ENCODE data around the gene KPNA2.
A peak's percentile ranks its signal among the peaks of the same experiment; 100 is the strongest.
"Not testable (repeated sequence)": the region's sequence is repeated elsewhere in the genome, so short reads cannot be mapped to it uniquely, and the experiment has no call there.

Gene KPNA2

GRCh38 chr17:68020409-68020756 lies 15.2 kb upstream of the KPNA2 start:
- no peak for DNase-seq

- peak in 1 of 14 donors; percentile 28 for DNase-seq
These were observed 14.7 kb upstream of the KPNA2 start for GRCh38 chr17:68020791-68021190.

- DNase-seq, result no peak
These were observed 13.6 kb upstream of the KPNA2 start for GRCh38 chr17:68021963-68022362.

GRCh38 chr17:68022547-68022946 lies 13.0 kb upstream of the KPNA2 start:
- DNase-seq, result not testable (repeated sequence)

- DNase-seq, result no peak
These were observed 5.9 kb upstream of the KPNA2 start for GRCh38 chr17:68029512-68030215.

DNA sequence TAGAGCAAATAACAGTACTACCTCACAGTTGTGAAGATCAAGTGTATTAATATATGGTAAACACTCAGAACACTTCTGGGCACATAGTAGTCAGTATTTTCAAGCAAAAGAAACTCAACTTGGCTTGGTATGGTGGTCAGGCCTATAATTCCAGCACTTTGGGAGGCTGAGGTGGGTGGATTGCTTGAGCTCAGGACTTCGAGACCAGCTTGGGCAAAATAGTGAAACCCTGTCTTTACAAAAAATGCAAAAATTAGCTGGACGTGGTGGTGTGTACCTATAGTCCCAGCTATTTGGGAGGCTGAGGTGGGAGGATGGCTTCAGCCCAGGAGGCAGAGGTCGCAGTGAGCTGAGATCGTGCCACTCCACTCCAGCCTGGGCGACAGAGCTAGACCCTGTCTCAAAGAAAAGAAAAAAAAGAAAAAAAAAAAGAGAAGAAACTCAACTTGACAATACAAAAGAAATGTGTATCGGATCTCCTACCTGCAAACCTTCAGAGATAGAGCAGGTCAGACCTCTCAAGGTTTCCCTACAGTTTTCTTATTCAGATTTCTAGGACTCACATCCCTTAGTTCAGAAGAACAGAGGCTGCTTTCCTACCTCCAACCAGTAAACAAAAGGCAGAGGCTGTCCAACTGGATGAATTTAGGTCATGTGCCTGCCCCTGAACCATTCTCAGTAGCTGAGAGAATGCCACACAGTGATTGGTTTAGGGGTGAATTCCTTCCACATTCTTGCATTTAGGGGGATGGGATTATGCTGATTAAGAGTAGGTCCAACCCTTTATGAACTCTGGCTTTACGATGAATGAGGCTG lies 1.7 kb upstream of the KPNA2 start:
- DNase-seq, result peak in 1 of 14 donors; percentile 7

DNA sequence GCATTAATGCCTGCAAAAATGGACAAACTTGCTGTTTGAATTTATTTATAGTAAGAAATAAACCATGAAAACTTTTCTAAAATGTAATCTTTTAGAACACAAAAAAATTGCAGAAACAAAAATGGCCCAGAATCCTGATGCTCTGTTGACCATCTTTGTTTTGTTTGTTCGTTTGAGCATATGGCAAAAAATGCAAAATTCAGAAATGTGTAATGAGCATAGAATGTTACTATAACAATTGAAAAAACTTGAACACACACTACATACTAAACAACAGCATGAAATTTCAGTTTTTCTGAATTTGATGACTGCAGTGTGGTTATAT lies 1.1 kb upstream of the KPNA2 start:
- DNase-seq, result no peak

DNA sequence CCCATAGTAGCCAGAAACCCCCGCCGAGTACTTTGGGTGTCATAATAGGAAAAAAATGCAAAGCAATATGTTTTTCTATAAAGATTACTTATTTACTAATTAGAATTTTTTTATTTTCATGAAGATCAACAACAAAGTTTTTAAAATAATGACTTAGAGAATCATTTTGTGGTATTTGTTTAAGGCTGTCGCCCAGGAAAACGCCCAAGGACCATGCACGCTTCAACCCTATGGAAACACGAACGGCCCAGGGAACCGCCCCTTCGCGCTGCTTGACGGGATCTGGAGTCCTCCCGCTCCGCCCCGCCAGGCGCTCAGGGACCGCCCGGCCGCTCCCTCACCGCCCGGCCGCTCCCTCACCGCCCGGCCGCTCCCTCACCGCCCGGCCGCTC lies 408 bp upstream of the KPNA2 start:
- peak in 10 of 14 donors; percentile 80 to 98 (median 91) for DNase-seq

DNA sequence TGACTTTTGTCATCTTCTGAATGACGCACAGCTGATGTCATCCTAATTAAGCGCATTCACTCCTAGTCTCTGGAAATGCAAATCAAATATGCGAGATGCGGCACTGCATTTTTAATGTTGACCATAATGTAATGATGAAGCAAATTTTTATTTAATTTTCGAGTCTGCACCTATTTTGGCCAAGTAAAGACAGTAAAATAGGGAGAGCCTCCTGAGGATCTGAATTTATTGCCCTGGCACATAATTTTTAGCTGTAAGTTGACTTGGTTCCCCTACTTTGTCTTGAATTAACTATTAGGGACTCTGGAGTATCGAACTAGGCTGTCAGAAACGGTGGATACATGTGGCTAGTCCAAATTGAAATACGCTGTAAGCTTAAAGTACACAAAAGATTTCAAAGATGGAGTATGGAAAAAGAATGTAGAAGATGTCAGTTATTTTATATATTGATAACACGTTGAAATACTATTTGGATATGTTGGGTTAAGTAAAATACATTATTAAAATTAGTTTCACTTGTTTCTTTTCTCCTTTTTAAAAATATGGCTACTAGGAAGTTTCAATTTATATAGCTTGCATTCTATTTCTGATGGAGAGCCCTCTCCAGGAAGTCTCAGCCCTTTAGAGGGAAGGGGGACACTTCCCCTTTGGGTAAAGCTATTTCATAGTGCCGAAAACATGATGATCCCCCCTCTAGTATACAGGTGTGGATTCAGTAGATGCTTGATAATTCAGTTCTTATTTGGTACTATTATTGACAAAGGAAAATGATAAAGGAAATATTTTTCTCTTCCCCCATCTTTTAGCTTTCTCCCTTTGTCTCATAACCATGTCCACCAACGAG lies 991 bp downstream of the KPNA2 start:
- DNase-seq, result no peak

DNA sequence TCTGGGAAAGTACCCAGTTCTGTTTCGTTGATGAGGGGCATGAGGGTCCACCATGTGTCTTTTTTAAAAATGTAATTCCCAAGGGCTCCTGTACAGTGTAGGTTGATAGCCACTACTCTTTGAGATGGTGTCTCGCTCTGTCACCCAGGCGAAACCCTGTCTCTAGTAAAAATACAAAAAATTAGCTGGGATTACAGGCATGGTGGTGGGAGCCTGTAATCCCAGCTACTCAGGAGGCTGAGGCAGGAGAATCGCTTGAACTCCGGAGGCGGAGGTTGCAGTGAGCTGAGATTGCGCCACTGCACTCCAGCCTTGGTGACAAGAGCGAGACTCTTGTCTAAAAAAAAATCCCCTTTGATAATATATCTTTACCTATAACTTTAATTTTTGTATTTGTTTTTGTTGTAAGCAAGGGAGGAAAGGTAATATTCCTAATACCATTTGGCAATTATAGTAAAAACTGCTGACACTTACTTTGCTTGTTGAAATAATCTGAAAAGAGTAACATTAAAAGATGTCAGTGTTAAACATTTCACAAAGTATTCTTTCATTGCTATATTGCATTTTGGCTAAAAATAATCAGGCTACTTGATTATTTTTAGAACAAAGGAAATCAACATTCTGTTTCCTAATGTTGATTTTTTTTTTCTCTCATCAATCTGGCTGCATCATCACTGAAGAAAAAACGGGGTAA lies 11.8 kb downstream of the KPNA2 start:
- no peak for DNase-seq

DNA sequence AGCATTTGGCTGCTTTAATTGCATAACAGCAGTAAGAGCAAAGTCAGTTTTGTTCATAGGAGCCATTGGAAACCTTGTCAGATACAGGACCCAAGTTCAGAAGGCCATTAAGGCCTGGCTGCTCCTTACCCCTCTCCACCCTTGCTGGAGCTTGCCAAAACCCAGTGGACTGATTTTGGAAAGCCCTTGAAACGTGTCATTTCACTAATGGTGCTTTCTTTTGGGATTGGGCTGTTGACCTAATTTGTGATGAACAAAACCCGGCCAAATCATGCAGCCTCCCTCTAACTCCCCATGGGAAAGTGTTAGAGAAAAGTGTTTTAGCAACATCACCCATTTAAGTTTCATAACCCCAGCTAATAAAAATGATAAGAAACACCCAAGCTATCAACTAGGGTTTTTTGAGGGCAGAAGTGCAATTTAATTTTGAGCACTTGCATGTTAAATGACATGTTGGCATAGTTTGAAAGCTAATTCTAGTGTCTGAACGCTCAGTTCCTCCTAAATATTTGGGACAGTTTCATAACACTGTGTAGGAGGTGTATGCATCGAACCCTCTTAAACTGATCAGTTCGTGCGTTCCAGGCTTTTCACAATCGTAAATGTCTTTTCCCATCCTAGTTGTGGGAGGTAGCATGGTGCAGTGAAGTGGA lies 12.5 kb downstream of the KPNA2 start:
- DNase-seq, result peak in 1 of 14 donors; percentile 19

GRCh38 chr17:68048996-68049395 lies 13.5 kb downstream of the KPNA2 start:
- DNase-seq, result no peak

GRCh38 chr17:68049812-68050437 lies 14.4 kb downstream of the KPNA2 start:
- not testable (repeated sequence) for DNase-seq

DNA sequence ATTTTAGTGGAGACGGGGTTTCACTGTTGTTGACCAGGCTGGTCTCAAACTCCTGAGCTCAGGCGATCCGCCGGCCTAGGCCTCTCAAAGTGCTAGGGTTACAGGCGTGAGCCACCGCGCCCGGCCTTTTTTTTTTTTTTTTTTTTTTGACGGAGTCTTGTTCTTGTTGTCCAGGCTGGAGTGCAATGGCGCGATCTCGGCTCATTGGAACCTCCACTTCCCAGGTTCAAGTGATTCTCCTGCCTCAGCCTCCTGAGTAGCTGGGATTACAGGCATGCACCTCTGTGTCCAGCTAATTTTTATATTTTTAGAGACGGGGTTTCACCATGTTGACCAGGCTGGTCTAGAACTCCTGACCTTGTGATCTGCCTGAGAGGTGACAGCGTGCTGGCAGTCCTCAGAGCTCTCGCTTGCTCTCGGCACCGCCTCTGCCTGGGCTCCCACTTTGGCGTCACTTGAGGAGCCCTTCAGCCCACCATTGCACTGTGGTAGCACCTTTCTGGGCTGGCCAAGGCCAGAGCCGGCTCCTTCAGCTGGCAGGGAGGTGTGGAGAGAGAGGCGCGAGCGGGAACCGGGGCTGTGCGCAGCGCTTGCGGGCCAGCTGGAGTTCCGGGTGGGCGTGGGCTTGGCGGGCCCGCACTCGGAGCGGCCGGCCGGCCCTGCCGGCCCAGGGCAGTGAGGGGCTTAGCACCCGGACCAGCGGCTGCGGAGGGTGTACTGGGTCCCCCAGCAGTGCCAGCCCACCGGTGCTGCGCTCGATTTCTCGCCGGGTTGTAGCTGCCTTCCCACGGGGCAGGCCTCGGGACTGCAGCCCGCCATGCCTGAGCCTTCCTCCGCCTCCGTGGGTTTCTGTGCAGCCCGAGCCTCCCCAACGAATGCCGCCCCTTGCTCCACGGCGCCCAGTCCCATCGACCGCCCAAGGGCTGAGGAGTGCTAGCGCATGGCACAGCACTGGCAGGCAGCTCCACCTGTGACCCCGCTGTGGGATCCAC lies 16.1 kb downstream of the KPNA2 start:
- DNase-seq, result not testable (repeated sequence)

DNA sequence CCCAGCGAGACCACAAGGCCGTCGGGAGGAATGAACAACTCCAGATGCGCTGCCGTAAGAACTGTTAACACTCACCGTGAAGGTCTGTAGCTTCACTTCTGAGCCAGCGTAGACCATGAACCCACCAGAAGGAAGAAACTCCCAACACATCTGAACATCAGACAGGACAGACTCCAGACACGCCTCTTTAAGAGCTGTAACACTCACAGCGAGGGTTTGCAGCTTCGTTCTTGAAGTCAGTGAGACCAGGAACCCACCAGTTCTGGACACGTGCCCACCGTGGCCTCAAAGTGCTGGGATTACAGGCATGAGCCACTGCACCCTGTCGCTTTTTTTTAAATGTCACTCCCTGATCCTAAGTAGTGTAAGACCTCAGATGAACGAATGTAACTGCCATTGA lies 17.3 kb downstream of the KPNA2 start:
- no peak for DNase-seq

- DNase-seq, result no peak
These were observed 17.9 kb downstream of the KPNA2 start for GRCh38 chr17:68053231-68054013.

- DNase-seq, result peak in 5 of 14 donors; percentile 10 to 53 (median 20)
These were observed 18.9 kb downstream of the KPNA2 start for GRCh38 chr17:68054296-68054900.

GRCh38 chr17:68057531-68057952 lies 22.0 kb downstream of the KPNA2 start:
- DNase-seq, result no peak

GRCh38 chr17:68060336-68060735 lies 24.8 kb downstream of the KPNA2 start:
- DNase-seq, result no peak
